OCI-LY7 (cell line): ENCODE data around the gene HSPA14. TPM values are rescaled to one million over a fixed set of nuclear protein-coding genes. Genes with fewer than 3 reads are reported as not detected.

Experiments used
- BruUV-seq: library from RNA; stranded (reverse); fragments of 400-500 nt; replicated peaks from 2 replicates; lab custom pipeline; 2021; lab: Mats Ljungman, UMichigan
- CTCF ChIA-PET: fragments of 300-600 bp; sonication (Branson Sonifier 250); formaldehyde crosslinking; loops from one replicate; lab custom pipeline; 2022; ENCODE audit warnings: antibody characterized with exemption; ENCODE audit not compliant: unreplicated experiment; lab: Charles Lee
- POLR2A ChIA-PET: fragments of 300-600 bp; sonication (Branson Sonifier 250); formaldehyde crosslinking; loops from one replicate; lab custom pipeline; 2022; ENCODE audit warnings: antibody characterized with exemption; lab: Charles Lee
- DNase-seq: peaks from one replicate; pipeline ENCODE4 v3.0.0-alpha.2; 2015; ENCODE audit warnings: low spot score
- H2AFZ ChIP-seq: fragments of 200-600 bp; sonication (generic), shearing (Covaris generic); 2 replicates; pipeline ENCODE4 v1.6.1; 2014; ENCODE audit warnings: mild to moderate bottlenecking, antibody characterized with exemption, low read length, moderate library complexity
- H3K27ac ChIP-seq: fragments of 200-600 bp; sonication (generic); 2 replicates; pipeline ENCODE4 v1.5.1; 2014; ENCODE audit warnings: mixed run types, low read depth, mild to moderate bottlenecking, moderate library complexity, low read length, inconsistent platforms; ENCODE audit not compliant: poor library complexity, severe bottlenecking
- H3K36me3 ChIP-seq: fragments of 200-600 bp; sonication (generic); 2 replicates; pipeline ENCODE4 v1.6.1; 2014; ENCODE audit warnings: mild to moderate bottlenecking, antibody characterized with exemption, low read length, moderate library complexity, mixed read lengths; ENCODE audit not compliant: insufficient read depth
- H3K4me1 ChIP-seq: fragments of 200-600 bp; sonication (generic); 2 replicates; pipeline ENCODE4 v1.5.1; 2014; ENCODE audit warnings: mild to moderate bottlenecking, low read length; ENCODE audit not compliant: insufficient read depth, poor library complexity, severe bottlenecking
- H3K4me2 ChIP-seq: fragments of 200-600 bp; sonication (generic); 2 replicates; pipeline ENCODE4 v1.6.1; 2014; ENCODE audit warnings: mild to moderate bottlenecking, low read length
- H3K4me3 ChIP-seq: fragments of 200-600 bp; sonication (generic); 2 replicates; pipeline ENCODE4 v1.5.1; 2014; ENCODE audit warnings: mild to moderate bottlenecking, low read depth, low read length; ENCODE audit not compliant: poor library complexity, severe bottlenecking
- H3K79me2 ChIP-seq: fragments of 200-600 bp; sonication (generic); 2 replicates; pipeline ENCODE4 v1.6.1; 2016; ENCODE audit warnings: low read depth, mild to moderate bottlenecking, low read length, moderate library complexity, mixed read lengths; ENCODE audit not compliant: insufficient read depth
- H3K9me2 ChIP-seq: fragments of 200-600 bp; sonication (generic); 2 replicates; pipeline ENCODE4 v1.6.1; 2016; ENCODE audit warnings: mild to moderate bottlenecking, low read length, mixed read lengths; ENCODE audit not compliant: insufficient read depth
- H3K9me3 ChIP-seq: fragments of 200-600 bp; sonication (generic); 2 replicates; pipeline ENCODE4 v1.6.1; 2014; ENCODE audit warnings: mild to moderate bottlenecking, mixed run types, low read length, mixed read lengths
- H4K20me1 ChIP-seq: fragments of 200-600 bp; sonication (generic); 2 replicates; pipeline ENCODE4 v1.6.1; 2014; ENCODE audit warnings: mild to moderate bottlenecking, antibody characterized with exemption, low read length, moderate library complexity, mixed read lengths; ENCODE audit not compliant: insufficient read depth
- CTCF ChIP-seq: fragments of 200-600 bp; sonication (generic); conservative IDR thresholded peaks from 2 replicates; pipeline ENCODE4 v1.5.1; 2014; ENCODE audit warnings: mild to moderate bottlenecking, antibody characterized with exemption, low read length, moderate library complexity, mixed read lengths
- EZH2phosphoT487 ChIP-seq: fragments of 200-600 bp; sonication (generic); IDR thresholded peaks from 2 replicates; pipeline ENCODE4 v1.6.1; 2018; ENCODE audit warnings: low read depth, borderline replicate concordance, mild to moderate bottlenecking, mixed run types, antibody characterized with exemption, low read length, moderate library complexity, mixed read lengths
- intact Hi-C: fragments of 100-400 bp; cut with micrococcal nuclease; formaldehyde crosslinking; loops from one replicate; pipeline ENCODE4 v1.10.0; 2022; ENCODE audit not compliant: unreplicated experiment
- total RNA-seq, 2 experiments: library from RNA; depleted of rRNA in 1 of 2; stranded (reverse); fragments of >200 nt in 1 of 2; shearing (Covaris generic) in 1 of 2; gene quantifications; 2 replicates each; pipeline ENCODE4 v1.2.3, GENCODE V29; 2014 to 2022

The HSPA14 gene
- total RNA-seq, 2 experiments from 2014 or later = 21.8 to 28.2 TPM

- no peaks in the 10 kb centered on the region for H4K20me1 ChIP-seq
- H3K4me1 ChIP-seq = peaks cover 28% of the 10 kb centered on the region
- peak; percentile 99 for TF ChIP-seq CTCF
- TF ChIP-seq EZH2phosphoT487 = no peak
- no peaks in the 10 kb centered on the region for H3K9me2 ChIP-seq
- H2AFZ ChIP-seq = peak overlapping the region; percentile 4; the same call in 1 of the 2 replicates
- H3K79me2 ChIP-seq = no peaks in the 10 kb centered on the region
- H3K27ac ChIP-seq = no peak overlapping the region
- BruUV-seq = no TSS peak
- ChIA-PET POLR2A (interaction anchor here (0.6 to 2.0 kb wide), 9 partner anchors 9 to 325 kb away, joined by 3 to 6 read pairs (median 3); partner anchors contain the start of genes CDNF, HSPA14 and MSANTD7), CTCF (interaction anchor here (0.5 to 1.2 kb wide), 5 partner anchors 9 to 285 kb away, joined by 3 to 4 read pairs (median 3); partner anchors contain the start of genes CDNF, HSPA14 and MSANTD7)
- no peaks in the 10 kb centered on the region for H3K36me3 ChIP-seq
- DNase-seq = peak; percentile 80
- intact Hi-C loops = loop anchor here (1.0 to 2.0 kb wide), 4 partner anchors 164 to 324 kb away; no protein-coding TSS in a partner anchor
- H3K4me2 ChIP-seq = peak overlapping the region; percentile 7; the same call in 1 of the 2 replicates
- no peaks in the 10 kb centered on the region for H3K9me3 ChIP-seq
- no peak overlapping the region for H3K4me3 ChIP-seq
Observed at GRCh38 chr10:14822879-14823755, 15.0 kb upstream of the HSPA14 start.

- CTCF ChIA-PET = interaction anchor here (0.8 to 1.0 kb wide), 2 partner anchors 33 to 286 kb away, joined by 3 read pairs; no protein-coding TSS in a partner anchor
- Histone ChIP-seq H2AFZ (no peak overlapping the region), H3K79me2 (no peaks in the 10 kb centered on the region), H3K27ac (no peak overlapping the region), H3K36me3 (no peaks in the 10 kb centered on the region), H3K9me3 (no peaks in the 10 kb centered on the region), H3K4me2 (no peak overlapping the region), H3K4me1 (peaks cover 28% of the 10 kb centered on the region), H3K9me2 (no peaks in the 10 kb centered on the region), H4K20me1 (no peaks in the 10 kb centered on the region), H3K4me3 (no peak overlapping the region)
- intact Hi-C loops = loop anchor here (1.0 to 2.0 kb wide), 4 partner anchors 165 to 325 kb away; no protein-coding TSS in a partner anchor
- no TSS peak for BruUV-seq
- no peak for TF ChIP-seq EZH2phosphoT487
- no peak for TF ChIP-seq CTCF
- no peak for DNase-seq
- POLR2A ChIA-PET = interaction anchor here (0.9 kb wide), 1 partner anchor 10 kb away, joined by 3 read pairs; no protein-coding TSS in a partner anchor
Observed at GRCh38 chr10:14823966-14824365, 14.1 kb upstream of the HSPA14 start.
